ENCODE data around the gene BABAM2. TPM values are rescaled to one million over a fixed set of nuclear protein-coding genes. Genes with fewer than 3 reads are reported as not detected.
"Not testable (repeated sequence)": the region's sequence is repeated elsewhere in the genome, so short reads cannot be mapped to it uniquely, and the experiment has no call there.

BABAM2 gene
- total RNA-seq, 6 experiments from 2014 or later, result 17.1 to 39.4 (median 25.5) TPM

DNA sequence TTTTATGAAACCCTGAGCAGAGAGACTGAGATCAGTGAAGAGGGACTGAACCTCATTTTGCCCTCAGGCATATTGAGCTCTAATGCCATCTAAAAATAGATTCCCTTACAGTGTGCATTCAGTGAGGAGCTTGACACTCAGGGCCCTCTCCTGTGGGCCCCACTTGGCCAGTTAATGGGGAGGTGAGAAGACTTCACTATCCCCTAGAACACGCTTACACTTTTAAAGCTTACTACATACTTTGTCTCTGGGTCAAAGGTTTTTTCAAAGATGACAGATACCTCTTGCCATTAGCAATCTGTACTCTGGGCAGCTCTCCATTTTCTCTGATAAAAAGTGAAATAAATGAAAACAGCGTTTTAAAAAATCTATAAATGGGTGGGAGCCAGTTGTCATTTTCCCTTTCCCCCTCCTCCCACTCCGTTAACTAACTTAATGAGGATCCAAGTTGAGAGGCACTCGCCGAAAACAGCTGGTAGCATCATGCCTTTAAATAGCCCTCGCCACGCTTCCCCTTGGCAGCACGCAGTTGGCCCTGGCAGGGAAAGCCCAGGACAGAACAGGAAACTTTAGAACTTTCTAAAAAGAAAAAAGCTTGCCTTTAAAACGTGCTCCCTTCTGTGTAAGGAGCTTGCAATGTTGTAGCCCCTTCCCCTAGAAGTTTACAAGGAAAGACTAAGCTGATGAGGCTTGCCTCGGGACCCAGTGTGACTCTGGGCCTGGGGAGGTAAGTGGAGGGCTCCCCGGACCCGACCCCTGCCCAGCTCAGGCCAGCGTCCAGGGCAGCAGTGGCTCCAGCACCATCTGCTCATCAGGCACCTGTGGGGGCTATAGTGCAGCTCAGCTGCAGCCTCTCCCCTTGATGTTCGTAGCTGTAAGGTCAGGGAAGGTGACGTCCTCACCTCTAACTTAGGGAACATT, 443.3 kb downstream of the BABAM2 start:
- 13% methylated on average over 10 of the region's 15 CpGs for WGBS (ENCODE audit: insufficient coverage, low coverage, low lambda C conversion rate, missing lambda C conversion rate)
- H3K4me3 ChIP-seq, result no peak overlapping the region
- H3K9me3 ChIP-seq, result no peaks in the 10 kb centered on the region
- intact Hi-C loops (cut with DNase I), result no loop called here
- no peaks in the 10 kb centered on the region for H3K27me3 ChIP-seq
- ATAC-seq (peak; percentile 67 to 78 (median 73)), DNase-seq (peak in 2 of 3 donors; percentile 70 to 76)
- peak overlapping the region; percentile 56 to 81 (median 67) for H3K27ac ChIP-seq
- H3K36me3 ChIP-seq, result no peaks in the 10 kb centered on the region
- TF ChIP-seq POLR2A (IDR thresholded peaks at IDR 0.05), result no peak
- TF ChIP-seq, protein P1, sequence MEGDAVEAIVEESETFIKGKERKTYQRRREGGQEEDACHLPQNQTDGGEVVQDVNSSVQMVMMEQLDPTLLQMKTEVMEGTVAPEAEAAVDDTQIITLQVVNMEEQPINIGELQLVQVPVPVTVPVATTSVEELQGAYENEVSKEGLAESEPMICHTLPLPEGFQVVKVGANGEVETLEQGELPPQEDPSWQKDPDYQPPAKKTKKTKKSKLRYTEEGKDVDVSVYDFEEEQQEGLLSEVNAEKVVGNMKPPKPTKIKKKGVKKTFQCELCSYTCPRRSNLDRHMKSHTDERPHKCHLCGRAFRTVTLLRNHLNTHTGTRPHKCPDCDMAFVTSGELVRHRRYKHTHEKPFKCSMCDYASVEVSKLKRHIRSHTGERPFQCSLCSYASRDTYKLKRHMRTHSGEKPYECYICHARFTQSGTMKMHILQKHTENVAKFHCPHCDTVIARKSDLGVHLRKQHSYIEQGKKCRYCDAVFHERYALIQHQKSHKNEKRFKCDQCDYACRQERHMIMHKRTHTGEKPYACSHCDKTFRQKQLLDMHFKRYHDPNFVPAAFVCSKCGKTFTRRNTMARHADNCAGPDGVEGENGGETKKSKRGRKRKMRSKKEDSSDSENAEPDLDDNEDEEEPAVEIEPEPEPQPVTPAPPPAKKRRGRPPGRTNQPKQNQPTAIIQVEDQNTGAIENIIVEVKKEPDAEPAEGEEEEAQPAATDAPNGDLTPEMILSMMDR (IDR thresholded peaks at IDR 0.05), result no peak
- H3K4me1 ChIP-seq, result peaks cover 0 to 46% (median 21%) of the 10 kb centered on the region in 4 donors

DNA sequence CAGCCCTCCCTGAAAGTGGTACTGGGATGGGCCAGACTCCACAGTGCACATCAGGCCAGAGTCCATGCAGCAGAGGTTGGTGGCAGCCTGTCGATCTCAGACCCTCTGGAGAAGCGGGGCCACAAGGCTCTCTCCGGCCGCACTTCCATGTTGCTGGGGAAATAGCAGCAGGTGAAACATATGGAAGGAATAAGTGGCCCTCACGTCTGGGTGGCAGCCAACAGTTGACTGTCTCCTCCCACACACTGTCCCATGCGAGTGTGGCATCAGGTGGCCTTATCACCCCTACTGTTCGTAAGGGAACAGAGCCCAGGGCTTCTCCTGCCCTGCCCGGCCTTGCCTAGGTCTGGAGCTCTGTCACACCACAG, 444.0 kb downstream of the BABAM2 start:
- ATAC-seq (peak; percentile 48 to 66 (median 58)), DNase-seq (peak in 1 of 3 donors; percentile 66)
- intact Hi-C loops (cut with DNase I), result no loop called here
- Histone ChIP-seq H3K4me1 (peaks cover 0 to 53% (median 22%) of the 10 kb centered on the region in 4 donors), H3K27me3 (no peaks in the 10 kb centered on the region), H3K36me3 (no peaks in the 10 kb centered on the region), H3K27ac (peak overlapping the region; percentile 46 to 81 (median 67)), H3K9me3 (no peaks in the 10 kb centered on the region), H3K4me3 (no peak overlapping the region)
- no peak for TF ChIP-seq POLR2A (IDR thresholded peaks at IDR 0.05)
- TF ChIP-seq, protein P1 (IDR thresholded peaks at IDR 0.05), result no peak
- 11% methylated on average over 3 of the region's 8 CpGs for WGBS (ENCODE audit: insufficient coverage, low coverage, low lambda C conversion rate, missing lambda C conversion rate)

DNA sequence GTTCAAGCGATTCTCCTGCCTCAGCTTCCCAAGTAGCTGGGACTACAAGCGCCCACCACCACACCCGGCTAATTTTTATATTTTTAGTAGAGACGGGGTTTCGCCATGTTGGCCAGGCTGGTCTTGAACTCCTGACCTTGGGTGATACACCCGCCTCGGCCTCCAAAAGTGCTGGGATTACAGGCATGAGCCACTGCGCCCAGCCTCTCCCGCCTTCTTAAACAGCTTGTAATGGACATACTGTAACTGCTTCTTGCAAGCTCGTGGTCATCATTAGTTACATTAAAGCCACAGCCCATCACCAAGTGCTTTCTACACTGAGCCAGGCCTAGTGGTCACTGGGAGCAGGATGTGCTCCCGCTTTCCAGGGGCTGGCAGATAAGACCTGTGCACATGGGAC, 444.7 kb downstream of the BABAM2 start:
- DNase-seq; ATAC-seq; H3K36me3 ChIP-seq; H3K27me3 ChIP-seq; intact Hi-C loops (cut with DNase I); H3K27ac ChIP-seq; H3K4me3 ChIP-seq; H3K9me3 ChIP-seq: not testable (repeated sequence)
- 100% methylated on average over 5 of the region's 11 CpGs for WGBS (ENCODE audit: insufficient coverage, low coverage, low lambda C conversion rate, missing lambda C conversion rate)
- H3K4me1 ChIP-seq, result peaks cover 0 to 55% (median 22%) of the 10 kb centered on the region in 4 donors

DNA sequence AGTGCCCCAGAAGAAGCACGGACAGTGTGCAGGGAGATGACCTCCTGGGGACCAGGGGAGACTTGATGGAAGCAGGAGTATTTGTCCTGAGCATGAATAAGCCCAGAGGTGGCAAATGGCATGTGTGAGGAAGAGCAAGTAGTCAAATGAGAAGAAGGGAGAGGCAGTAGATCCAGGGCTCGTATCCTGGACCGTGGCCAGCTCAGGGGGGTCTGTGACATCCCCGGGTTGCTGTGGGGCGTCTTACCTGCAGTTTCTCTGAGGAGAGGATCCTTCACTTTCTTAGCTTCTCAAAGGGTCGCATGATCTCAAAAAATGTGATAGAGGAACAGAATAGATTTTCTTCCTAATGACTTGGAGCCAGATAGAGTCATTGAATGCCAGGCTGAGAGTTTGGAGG, 445.1 kb downstream of the BABAM2 start:
- DNase-seq (no peak), ATAC-seq (no peak)
- H3K9me3 ChIP-seq, result no peaks in the 10 kb centered on the region
- H3K36me3 ChIP-seq, result no peaks in the 10 kb centered on the region
- H3K27me3 ChIP-seq, result no peaks in the 10 kb centered on the region
- H3K4me1 ChIP-seq, result peaks cover 0 to 57% (median 23%) of the 10 kb centered on the region in 4 donors
- TF ChIP-seq, protein P1 (IDR thresholded peaks at IDR 0.05), result no peak
- TF ChIP-seq POLR2A (IDR thresholded peaks at IDR 0.05), result no peak
- intact Hi-C loops (cut with DNase I), result no loop called here
- H3K27ac ChIP-seq, result no peak overlapping the region
- 76% methylated on average over 4 of the region's 6 CpGs for WGBS (ENCODE audit: insufficient coverage, low coverage, low lambda C conversion rate, missing lambda C conversion rate)
- no peak overlapping the region for H3K4me3 ChIP-seq

DNA sequence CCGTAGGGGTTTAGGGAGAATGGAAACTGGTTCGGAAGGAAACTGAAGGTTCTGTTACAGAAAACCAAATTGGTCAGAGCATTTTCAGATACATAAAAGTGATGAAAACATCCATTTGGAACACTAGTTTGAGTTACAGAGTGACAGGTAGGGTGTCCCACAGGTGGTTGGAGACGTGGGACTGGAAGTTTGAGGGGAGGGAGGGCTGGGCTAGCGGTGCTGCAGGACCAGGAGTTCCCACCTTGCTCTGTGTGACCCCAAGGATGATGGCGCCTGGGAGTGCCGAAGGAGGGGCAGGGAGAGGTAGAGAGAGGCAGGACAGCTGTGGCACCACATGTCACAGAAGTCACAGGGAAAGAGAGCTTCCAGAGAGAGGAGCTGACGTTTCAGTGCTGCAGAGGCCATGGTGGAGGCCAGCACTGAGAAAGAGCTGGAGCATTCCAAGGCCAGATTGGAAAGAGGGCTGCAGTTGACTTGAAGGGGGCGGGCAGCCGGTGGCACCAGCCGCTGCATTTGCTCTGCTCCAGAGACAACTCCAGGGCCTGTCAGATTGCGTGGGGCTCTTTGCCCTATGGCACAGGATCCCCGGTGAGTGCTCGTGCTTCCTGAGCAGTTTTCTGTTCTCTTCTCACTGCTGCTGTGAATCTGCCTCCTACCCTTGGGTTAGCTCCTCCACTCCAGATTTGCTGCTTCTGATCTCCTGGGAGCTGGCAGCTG, 445.9 kb downstream of the BABAM2 start:
- H3K36me3 ChIP-seq, result no peaks in the 10 kb centered on the region
- H3K27ac ChIP-seq, result no peak overlapping the region
- H3K4me3 ChIP-seq, result no peak overlapping the region
- DNase-seq, result no peak
- intact Hi-C loops (cut with DNase I), result no loop called here
- H3K9me3 ChIP-seq, result no peaks in the 10 kb centered on the region
- H3K27me3 ChIP-seq, result no peaks in the 10 kb centered on the region
- peaks cover 0 to 64% (median 27%) of the 10 kb centered on the region in 4 donors for H3K4me1 ChIP-seq
- 79% methylated on average over 10 of the region's 13 CpGs for WGBS (ENCODE audit: insufficient coverage, low coverage, low lambda C conversion rate, missing lambda C conversion rate)
- ATAC-seq, result no peak
- no peak for TF ChIP-seq POLR2A (IDR thresholded peaks at IDR 0.05)
- TF ChIP-seq, protein P1 (IDR thresholded peaks at IDR 0.05), result no peak

All from right lobe of liver (tissue), 6 donors.